ENCODE results near the gene OR10G7.
"Not testable (repeated sequence)": the region's sequence is repeated elsewhere in the genome, so short reads cannot be mapped to it uniquely, and the experiment has no call there.

The OR10G7 gene

GRCh38 chr11:124050748-124051147 lies 9.6 kb upstream of the OR10G7 start:
- in situ Hi-C loops (cut with MboI; ENCODE audit: low sequenced_read_pairs, unreplicated experiment), result loop anchor here (25.0 kb wide), 1 partner anchor 537 kb away; no protein-coding TSS in a partner anchor
- no peak for DNase-seq (ENCODE audit: low spot score)

GRCh38 chr11:124043420-124043819 lies 2.3 kb upstream of the OR10G7 start:
- in situ Hi-C loops (cut with MboI; ENCODE audit: low sequenced_read_pairs, unreplicated experiment), result no loop called here
- DNase-seq (ENCODE audit: low spot score), result no peak
- TF ChIP-seq CTCF (IDR thresholded peaks at IDR 0.05; ENCODE audit: borderline replicate concordance, control extremely low read depth, extremely low read depth, insufficient read depth, missing control alignments), result no peak

More at GRCh38 chr11:124050748-124051147, 9.6 kb upstream of the OR10G7 start:
- TF ChIP-seq CTCF (IDR thresholded peaks at IDR 0.05; ENCODE audit: borderline replicate concordance, control extremely low read depth, extremely low read depth, insufficient read depth, missing control alignments), result no peak

- TF ChIP-seq CTCF (IDR thresholded peaks at IDR 0.05; ENCODE audit: borderline replicate concordance, control extremely low read depth, extremely low read depth, insufficient read depth, missing control alignments), result no peak
- DNase-seq (ENCODE audit: low spot score), result no peak
- in situ Hi-C loops (cut with MboI; ENCODE audit: low sequenced_read_pairs, unreplicated experiment), result no loop called here
Observed at GRCh38 chr11:124039557-124039956, 1.6 kb downstream of the OR10G7 start.

- no peak for TF ChIP-seq CTCF (IDR thresholded peaks at IDR 0.05; ENCODE audit: borderline replicate concordance, control extremely low read depth, extremely low read depth, insufficient read depth, missing control alignments)
- DNase-seq (ENCODE audit: low spot score), result no peak
- in situ Hi-C loops (cut with MboI; ENCODE audit: low sequenced_read_pairs, unreplicated experiment), result no loop called here
Observed at GRCh38 chr11:124036666-124037065, 4.5 kb downstream of the OR10G7 start.

GRCh38 chr11:124026498-124026897 lies 14.6 kb downstream of the OR10G7 start, which contains the start of gene OR10G8:
TSS of gene OR10G8 (plus strand) at chr11:124026798. CDS start at chr11:124029623, 2,825 bp downstream.
- TF ChIP-seq CTCF (IDR thresholded peaks at IDR 0.05; ENCODE audit: borderline replicate concordance, control extremely low read depth, extremely low read depth, insufficient read depth, missing control alignments), result no peak
- DNase-seq (ENCODE audit: low spot score), result no peak
- in situ Hi-C loops (cut with MboI; ENCODE audit: low sequenced_read_pairs, unreplicated experiment), result no loop called here

- in situ Hi-C loops (cut with MboI; ENCODE audit: low sequenced_read_pairs, unreplicated experiment); DNase-seq (ENCODE audit: low spot score): not testable (repeated sequence)
Observed at GRCh38 chr11:124015837-124016236, 25.3 kb downstream of the OR10G7 start.

GRCh38 chr11:124012697-124013096 lies 28.4 kb downstream of the OR10G7 start, which contains the start of gene OR10G4:
TSS of gene OR10G4 (plus strand) at chr11:124012997. CDS start at chr11:124015575, 2,578 bp downstream.
- DNase-seq (ENCODE audit: low spot score), result no peak
- in situ Hi-C loops (cut with MboI; ENCODE audit: low sequenced_read_pairs, unreplicated experiment), result no loop called here
- no peak for TF ChIP-seq CTCF (IDR thresholded peaks at IDR 0.05; ENCODE audit: borderline replicate concordance, control extremely low read depth, extremely low read depth, insufficient read depth, missing control alignments)
